OCI-LY7 (cell line): Measurements from ENCODE around the gene FZD7. TPM values are rescaled to one million over a fixed set of nuclear protein-coding genes. Genes with fewer than 3 reads are reported as not detected.

ENCODE experiments used
- BruUV-seq: library from RNA; stranded (reverse); fragments of 400-500 nt; replicated peaks from 2 replicates; lab custom pipeline; 2021; lab: Mats Ljungman, UMichigan
- CTCF ChIA-PET: fragments of 300-600 bp; sonication (Branson Sonifier 250); formaldehyde crosslinking; loops from one replicate; lab custom pipeline; 2022; ENCODE audit warnings: antibody characterized with exemption; ENCODE audit not compliant: unreplicated experiment; lab: Charles Lee
- POLR2A ChIA-PET: fragments of 300-600 bp; sonication (Branson Sonifier 250); formaldehyde crosslinking; loops from one replicate; lab custom pipeline; 2022; ENCODE audit warnings: antibody characterized with exemption; lab: Charles Lee
- DNase-seq: peaks from one replicate; pipeline ENCODE4 v3.0.0-alpha.2; 2015; ENCODE audit warnings: low spot score
- H2AFZ ChIP-seq: fragments of 200-600 bp; sonication (generic), shearing (Covaris generic); 2 replicates; pipeline ENCODE4 v1.6.1; 2014; ENCODE audit warnings: mild to moderate bottlenecking, antibody characterized with exemption, low read length, moderate library complexity
- H3K27ac ChIP-seq: fragments of 200-600 bp; sonication (generic); 2 replicates; pipeline ENCODE4 v1.5.1; 2014; ENCODE audit warnings: mixed run types, low read depth, mild to moderate bottlenecking, moderate library complexity, low read length, inconsistent platforms; ENCODE audit not compliant: poor library complexity, severe bottlenecking
- H3K36me3 ChIP-seq: fragments of 200-600 bp; sonication (generic); 2 replicates; pipeline ENCODE4 v1.6.1; 2014; ENCODE audit warnings: mild to moderate bottlenecking, antibody characterized with exemption, low read length, moderate library complexity, mixed read lengths; ENCODE audit not compliant: insufficient read depth
- H3K4me1 ChIP-seq: fragments of 200-600 bp; sonication (generic); 2 replicates; pipeline ENCODE4 v1.5.1; 2014; ENCODE audit warnings: mild to moderate bottlenecking, low read length; ENCODE audit not compliant: insufficient read depth, poor library complexity, severe bottlenecking
- H3K4me2 ChIP-seq: fragments of 200-600 bp; sonication (generic); 2 replicates; pipeline ENCODE4 v1.6.1; 2014; ENCODE audit warnings: mild to moderate bottlenecking, low read length
- H3K4me3 ChIP-seq: fragments of 200-600 bp; sonication (generic); 2 replicates; pipeline ENCODE4 v1.5.1; 2014; ENCODE audit warnings: mild to moderate bottlenecking, low read depth, low read length; ENCODE audit not compliant: poor library complexity, severe bottlenecking
- H3K79me2 ChIP-seq: fragments of 200-600 bp; sonication (generic); 2 replicates; pipeline ENCODE4 v1.6.1; 2016; ENCODE audit warnings: low read depth, mild to moderate bottlenecking, low read length, moderate library complexity, mixed read lengths; ENCODE audit not compliant: insufficient read depth
- H3K9me2 ChIP-seq: fragments of 200-600 bp; sonication (generic); 2 replicates; pipeline ENCODE4 v1.6.1; 2016; ENCODE audit warnings: mild to moderate bottlenecking, low read length, mixed read lengths; ENCODE audit not compliant: insufficient read depth
- H3K9me3 ChIP-seq: fragments of 200-600 bp; sonication (generic); 2 replicates; pipeline ENCODE4 v1.6.1; 2014; ENCODE audit warnings: mild to moderate bottlenecking, mixed run types, low read length, mixed read lengths
- H4K20me1 ChIP-seq: fragments of 200-600 bp; sonication (generic); 2 replicates; pipeline ENCODE4 v1.6.1; 2014; ENCODE audit warnings: mild to moderate bottlenecking, antibody characterized with exemption, low read length, moderate library complexity, mixed read lengths; ENCODE audit not compliant: insufficient read depth
- EZH2phosphoT487 ChIP-seq: fragments of 200-600 bp; sonication (generic); IDR thresholded peaks from 2 replicates; pipeline ENCODE4 v1.6.1; 2018; ENCODE audit warnings: low read depth, borderline replicate concordance, mild to moderate bottlenecking, mixed run types, antibody characterized with exemption, low read length, moderate library complexity, mixed read lengths
- intact Hi-C: fragments of 100-400 bp; cut with micrococcal nuclease; formaldehyde crosslinking; loops from one replicate; pipeline ENCODE4 v1.10.0; 2022; ENCODE audit not compliant: unreplicated experiment
- total RNA-seq, 2 experiments: library from RNA; depleted of rRNA in 1 of 2; stranded (reverse); fragments of >200 nt in 1 of 2; shearing (Covaris generic) in 1 of 2; gene quantifications; 2 replicates each; pipeline ENCODE4 v1.2.3, GENCODE V29; 2014 to 2022
- TF ChIP-seq, protein P1 (sequence below): fragments of 200-600 bp; sonication (generic); conservative IDR thresholded peaks from 2 replicates; pipeline ENCODE4 v1.5.1; 2014; ENCODE audit warnings: mild to moderate bottlenecking, antibody characterized with exemption, low read length, moderate library complexity, mixed read lengths

Gene FZD7
- total RNA-seq, 2 experiments from 2014 or later, result 1.2 to 1.7 TPM

DNA sequence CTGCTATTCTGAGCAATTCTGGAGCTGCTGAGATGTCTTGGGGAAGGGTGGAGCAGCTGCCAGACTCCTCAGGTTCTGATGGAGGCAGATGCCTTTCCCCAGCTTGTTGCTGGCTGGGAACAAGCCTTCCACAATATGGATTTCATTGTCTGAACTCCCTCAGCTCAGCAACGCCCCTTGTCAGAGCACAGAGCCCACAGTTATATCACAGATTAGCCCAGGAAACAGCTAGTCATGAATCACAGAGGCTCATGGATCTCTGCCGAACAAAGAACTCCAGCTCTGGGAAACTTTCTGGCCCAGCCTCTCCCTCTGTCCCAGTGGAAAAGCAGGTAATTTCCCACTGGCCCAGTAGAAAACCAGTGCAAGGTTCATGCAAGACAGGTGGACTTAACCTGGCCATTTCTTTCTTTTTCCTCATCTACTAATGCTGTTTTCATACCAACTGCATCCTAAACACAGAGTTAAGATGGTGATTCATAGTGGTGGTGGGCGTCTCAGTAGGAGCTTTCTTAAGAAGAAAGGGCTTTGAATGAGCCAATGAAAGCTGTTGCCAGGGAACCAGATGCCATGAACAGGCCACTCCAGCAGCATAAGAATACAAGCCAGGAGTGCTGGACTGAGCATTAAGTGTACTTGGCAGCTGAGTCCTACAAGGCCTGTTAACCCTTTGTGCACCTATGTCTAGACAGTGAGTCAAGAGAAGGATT lies 30.7 kb downstream of the FZD7 start:
- H3K27ac ChIP-seq, result no peak overlapping the region
- DNase-seq, result no peak
- no peaks in the 10 kb centered on the region for H3K79me2 ChIP-seq
- TF ChIP-seq, protein P1, sequence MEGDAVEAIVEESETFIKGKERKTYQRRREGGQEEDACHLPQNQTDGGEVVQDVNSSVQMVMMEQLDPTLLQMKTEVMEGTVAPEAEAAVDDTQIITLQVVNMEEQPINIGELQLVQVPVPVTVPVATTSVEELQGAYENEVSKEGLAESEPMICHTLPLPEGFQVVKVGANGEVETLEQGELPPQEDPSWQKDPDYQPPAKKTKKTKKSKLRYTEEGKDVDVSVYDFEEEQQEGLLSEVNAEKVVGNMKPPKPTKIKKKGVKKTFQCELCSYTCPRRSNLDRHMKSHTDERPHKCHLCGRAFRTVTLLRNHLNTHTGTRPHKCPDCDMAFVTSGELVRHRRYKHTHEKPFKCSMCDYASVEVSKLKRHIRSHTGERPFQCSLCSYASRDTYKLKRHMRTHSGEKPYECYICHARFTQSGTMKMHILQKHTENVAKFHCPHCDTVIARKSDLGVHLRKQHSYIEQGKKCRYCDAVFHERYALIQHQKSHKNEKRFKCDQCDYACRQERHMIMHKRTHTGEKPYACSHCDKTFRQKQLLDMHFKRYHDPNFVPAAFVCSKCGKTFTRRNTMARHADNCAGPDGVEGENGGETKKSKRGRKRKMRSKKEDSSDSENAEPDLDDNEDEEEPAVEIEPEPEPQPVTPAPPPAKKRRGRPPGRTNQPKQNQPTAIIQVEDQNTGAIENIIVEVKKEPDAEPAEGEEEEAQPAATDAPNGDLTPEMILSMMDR, result no peak
- TF ChIP-seq EZH2phosphoT487, result no peak
- CTCF ChIA-PET, result no interaction called here
- no peaks in the 10 kb centered on the region for H4K20me1 ChIP-seq
- intact Hi-C loops, result no loop called here
- POLR2A ChIA-PET, result interaction anchor here (1.0 kb wide), 1 partner anchor 9 kb away, joined by 3 read pairs; the partner anchor contains the start of gene KIAA2012
- no peak overlapping the region for H2AFZ ChIP-seq
- no peaks in the 10 kb centered on the region for H3K36me3 ChIP-seq
- H3K4me2 ChIP-seq, result no peak overlapping the region
- H3K4me1 ChIP-seq, result no peaks in the 10 kb centered on the region
- no peaks in the 10 kb centered on the region for H3K9me2 ChIP-seq
- no peak overlapping the region for H3K4me3 ChIP-seq
- H3K9me3 ChIP-seq, result no peaks in the 10 kb centered on the region
- no TSS peak for BruUV-seq

DNA sequence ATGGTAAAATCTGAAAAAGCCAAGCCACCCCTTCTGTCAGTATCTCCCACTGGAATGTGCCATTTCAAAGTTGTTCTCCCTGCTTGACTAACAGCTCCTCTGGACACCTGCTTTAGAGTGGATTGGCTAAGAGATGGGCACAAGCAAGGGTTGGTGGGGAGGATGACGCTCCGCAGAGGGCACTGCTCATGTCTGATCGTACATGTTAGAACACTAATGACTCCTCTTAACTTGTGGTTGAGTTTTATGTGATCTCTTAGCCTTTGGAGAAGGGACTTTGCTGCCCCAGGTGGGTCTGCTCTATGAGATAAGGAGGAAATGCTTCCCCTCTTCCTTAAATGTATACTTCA lies 31.2 kb downstream of the FZD7 start:
- Histone ChIP-seq H3K27ac (no peak overlapping the region), H4K20me1 (no peaks in the 10 kb centered on the region), H3K4me3 (no peak overlapping the region), H3K36me3 (no peaks in the 10 kb centered on the region), H3K4me2 (no peak overlapping the region), H3K4me1 (no peaks in the 10 kb centered on the region), H3K79me2 (no peaks in the 10 kb centered on the region), H3K9me2 (no peaks in the 10 kb centered on the region), H3K9me3 (no peaks in the 10 kb centered on the region), H2AFZ (no peak overlapping the region)
- intact Hi-C loops, result no loop called here
- ChIA-PET CTCF (no interaction called here), POLR2A (interaction anchor here (0.6 to 1.4 kb wide), 2 partner anchors 12 to 487 kb away, joined by 3 read pairs; no protein-coding TSS in a partner anchor)
- DNase-seq, result no peak
- BruUV-seq, result no TSS peak
- TF ChIP-seq EZH2phosphoT487, result no peak
- TF ChIP-seq, protein P1, result no peak

GRCh38 chr2:202065876-202066275 lies 32.2 kb downstream of the FZD7 start:
- H3K36me3 ChIP-seq, result no peaks in the 10 kb centered on the region
- CTCF ChIA-PET, result no interaction called here
- H3K27ac ChIP-seq, result no peak overlapping the region
- TF ChIP-seq EZH2phosphoT487, result no peak
- TF ChIP-seq, protein P1, result no peak
- no peak overlapping the region for H3K4me2 ChIP-seq
- no peak overlapping the region for H2AFZ ChIP-seq
- intact Hi-C loops, result no loop called here
- H3K9me3 ChIP-seq, result no peaks in the 10 kb centered on the region
- DNase-seq, result no peak
- no peaks in the 10 kb centered on the region for H3K79me2 ChIP-seq
- BruUV-seq, result no TSS peak
- no peaks in the 10 kb centered on the region for H4K20me1 ChIP-seq
- POLR2A ChIA-PET, result interaction anchor here (0.5 to 1.4 kb wide), 2 partner anchors 11 to 952 kb away, joined by 3 read pairs; no protein-coding TSS in a partner anchor
- no peaks in the 10 kb centered on the region for H3K4me1 ChIP-seq
- no peak overlapping the region for H3K4me3 ChIP-seq
- H3K9me2 ChIP-seq, result no peaks in the 10 kb centered on the region
